ENCODE measurements around the gene PTCRA. TPM values are rescaled to one million over a fixed set of nuclear protein-coding genes. Genes with fewer than 3 reads are reported as not detected.
"Not testable (repeated sequence)": the region's sequence is repeated elsewhere in the genome, so short reads cannot be mapped to it uniquely, and the experiment has no call there.

Gene PTCRA, protein sequence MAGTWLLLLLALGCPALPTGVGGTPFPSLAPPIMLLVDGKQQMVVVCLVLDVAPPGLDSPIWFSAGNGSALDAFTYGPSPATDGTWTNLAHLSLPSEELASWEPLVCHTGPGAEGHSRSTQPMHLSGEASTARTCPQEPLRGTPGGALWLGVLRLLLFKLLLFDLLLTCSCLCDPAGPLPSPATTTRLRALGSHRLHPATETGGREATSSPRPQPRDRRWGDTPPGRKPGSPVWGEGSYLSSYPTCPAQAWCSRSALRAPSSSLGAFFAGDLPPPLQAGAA
- not detected for total RNA-seq
- long read RNA-seq: 0 reads

DNA sequence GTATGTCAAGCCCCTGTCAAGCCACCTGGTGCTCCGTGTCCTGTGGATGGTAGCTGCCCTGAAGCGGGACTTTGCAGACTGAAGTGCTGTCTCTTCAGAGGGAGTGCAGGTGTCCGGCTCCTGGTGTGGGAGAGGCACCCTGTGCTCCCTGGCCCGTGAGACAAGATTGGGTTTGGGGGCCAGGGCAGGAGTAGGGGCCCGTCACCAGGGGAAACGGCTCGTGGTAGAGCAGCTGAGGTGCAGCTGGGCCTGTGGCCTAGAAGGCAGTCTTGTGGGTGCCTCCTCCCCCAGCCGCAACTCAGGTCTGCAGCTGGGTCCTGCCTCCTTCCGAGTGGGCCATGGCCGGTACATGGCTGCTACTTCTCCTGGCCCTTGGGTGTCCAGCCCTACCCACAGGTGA, at the start of gene PTCRA:
TSS of gene PTCRA (plus strand) at position 322 of the 400 bp plus-strand sequence. CDS start at position 339, 17 bp downstream.
- intact Hi-C loops (cut with DNase I): no loop called here
- no peak for DNase-seq (ENCODE audit: low spot score)

DNA sequence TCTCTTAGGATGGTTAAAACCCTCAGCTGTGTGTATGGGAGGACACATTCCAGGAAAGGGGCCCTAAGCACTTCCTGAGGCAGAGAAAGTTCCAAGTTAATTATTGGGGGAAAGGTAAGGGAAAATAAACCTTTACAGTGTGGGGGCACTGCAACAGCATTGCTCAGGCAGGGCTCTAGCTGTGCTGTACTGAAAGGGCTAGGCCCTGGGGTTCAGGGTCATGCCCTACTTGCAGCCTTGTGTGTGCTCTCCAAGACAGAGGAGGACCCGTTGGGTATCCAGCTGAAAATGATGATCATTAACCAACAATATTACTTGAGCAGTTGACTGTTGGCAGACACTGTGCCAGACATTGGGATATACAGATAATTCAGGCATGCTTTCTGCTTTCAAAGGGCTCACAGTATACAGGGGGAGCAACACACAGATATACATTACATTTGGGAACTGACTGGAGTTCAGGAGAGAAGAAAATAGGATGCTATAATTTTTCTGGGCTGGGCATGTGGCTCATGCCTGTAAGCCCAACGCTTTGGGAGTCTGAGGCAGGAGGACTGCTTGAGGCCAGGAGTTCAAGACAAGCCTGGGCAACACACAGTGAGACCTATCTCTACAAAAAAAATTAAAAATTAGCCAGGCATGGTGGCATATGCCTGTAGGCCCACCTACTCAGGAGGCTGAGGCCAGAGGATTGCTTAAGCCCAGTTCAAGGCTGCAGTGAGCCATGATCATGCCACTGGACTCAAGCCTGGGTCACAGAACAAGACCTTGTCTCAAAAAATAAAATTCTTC, 45.5 kb upstream of the PTCRA start:
- intact Hi-C loops (cut with DNase I): no loop called here
- no peak for DNase-seq (ENCODE audit: low spot score)

DNA sequence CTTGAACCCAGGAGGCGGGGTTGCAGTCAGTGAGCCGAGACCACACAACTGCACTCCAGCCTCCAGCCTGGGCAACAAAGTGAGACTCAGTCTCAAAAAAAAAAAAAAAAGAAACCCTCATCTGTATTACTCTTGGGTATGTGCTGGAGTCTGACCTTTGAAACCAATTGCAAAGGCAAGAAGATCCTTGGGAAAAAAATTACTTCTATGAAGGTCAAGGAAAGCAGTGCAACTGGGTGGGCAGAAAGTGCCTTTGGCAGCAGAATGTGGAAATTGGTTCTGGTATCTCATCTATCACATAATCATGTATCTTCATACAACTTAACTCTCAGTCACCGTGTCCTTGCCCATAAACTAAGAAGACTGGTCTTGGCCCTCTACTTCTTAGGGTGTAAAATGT, 44.1 kb upstream of the PTCRA start:
- no peak for DNase-seq (ENCODE audit: low spot score)
- intact Hi-C loops (cut with DNase I): no loop called here

DNA sequence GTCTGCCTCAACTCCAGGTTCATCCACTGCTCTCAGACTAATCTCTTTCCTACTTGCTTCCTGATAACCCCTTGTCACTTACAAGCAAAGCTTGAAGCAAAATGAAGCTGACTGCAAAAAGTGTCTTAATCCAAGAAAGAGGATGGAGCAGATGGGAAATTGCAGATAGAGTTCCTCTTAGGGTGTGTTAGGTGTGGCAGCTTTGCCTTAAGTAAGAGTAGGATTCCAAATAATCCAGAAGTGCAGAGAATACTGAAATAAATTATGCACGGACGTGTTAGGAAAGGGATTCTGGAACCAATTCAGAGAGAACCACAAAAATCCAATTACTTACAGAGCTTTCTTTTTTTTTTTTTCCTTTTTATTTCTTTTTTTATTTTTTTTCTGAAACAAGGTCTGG, 42.5 kb upstream of the PTCRA start:
- intact Hi-C loops (cut with DNase I): no loop called here

DNA sequence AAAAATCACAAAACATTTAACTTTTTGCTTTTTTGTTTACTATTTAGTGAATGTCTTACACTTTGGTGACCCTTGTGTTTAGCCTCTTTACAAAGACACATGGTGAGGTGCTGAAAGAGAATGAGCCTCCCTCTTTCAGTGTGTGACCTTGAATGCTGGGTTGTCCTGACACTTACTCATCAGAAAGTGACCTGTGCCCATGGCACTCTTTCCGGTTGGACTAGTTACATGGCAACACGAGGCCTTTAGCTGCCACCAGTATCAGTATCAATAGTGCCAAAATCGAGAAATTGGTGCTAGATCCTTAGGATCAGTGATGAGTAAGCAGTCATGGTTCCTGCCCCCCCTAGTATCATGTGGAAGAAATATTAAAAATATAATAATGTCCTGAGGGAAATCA, 38.2 kb upstream of the PTCRA start:
- no peak for DNase-seq (ENCODE audit: low spot score)
- intact Hi-C loops (cut with DNase I): loop anchor here (2.0 to 5.0 kb wide), 4 partner anchors 95 to 217 kb away; partner anchors contain the start of genes BICRAL and TBCC

More for the DNA sequence above, 42.5 kb upstream of the PTCRA start:
- DNase-seq (ENCODE audit: low spot score): no peak

DNA sequence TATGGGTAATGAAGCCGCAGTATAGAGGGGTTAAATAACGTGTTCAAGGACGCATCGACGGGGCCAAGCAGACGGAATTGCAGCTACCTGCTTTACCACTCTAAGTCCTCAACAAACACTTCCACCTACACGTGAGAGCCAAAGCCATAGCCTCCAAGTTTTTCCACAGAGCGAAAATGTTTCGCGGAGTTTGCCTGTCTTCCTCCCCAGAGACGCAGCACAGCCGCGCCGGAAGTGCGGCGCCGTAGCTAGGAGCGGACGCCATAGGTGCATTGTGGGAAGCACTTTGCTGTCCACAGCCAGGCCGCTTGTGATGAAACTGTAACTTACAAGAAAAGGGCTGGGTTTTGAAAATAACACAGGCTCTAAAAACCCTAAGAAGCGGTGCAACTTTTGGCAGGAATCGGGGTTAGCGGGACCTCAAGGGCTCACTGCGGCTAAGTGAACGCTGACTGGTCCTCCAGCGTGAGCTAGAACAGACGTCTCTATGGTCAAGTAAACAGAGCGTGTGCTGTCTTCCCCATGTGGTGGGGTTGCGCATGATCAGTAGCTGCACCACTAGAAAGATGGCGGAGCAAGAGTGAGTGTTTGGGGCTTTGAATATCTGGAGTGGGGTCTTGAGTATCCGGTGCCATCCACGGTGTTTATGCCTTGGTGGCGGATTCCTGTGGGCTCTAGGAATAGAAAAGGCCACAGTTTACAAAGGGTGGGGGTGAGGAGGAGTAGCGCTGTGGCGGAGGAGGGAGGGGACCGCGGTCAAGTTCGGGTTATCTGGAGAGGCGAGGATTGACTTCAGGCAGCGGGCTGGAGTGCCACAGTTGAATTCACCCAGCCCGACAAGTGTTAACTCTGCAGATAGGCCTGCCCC, 36.2 kb upstream of the PTCRA start, which contains the start of gene RPL7L1:
TSS of gene RPL7L1 (plus strand) at position 245 of the 868 bp plus-strand sequence. CDS start at position 540, 295 bp downstream.
- DNase-seq (ENCODE audit: low spot score): peak; percentile 93
- intact Hi-C loops (cut with DNase I): loop anchor here (1.0 to 5.0 kb wide), 5 partner anchors 11 to 219 kb away; partner anchors contain the start of genes BICRAL and TBCC

DNA sequence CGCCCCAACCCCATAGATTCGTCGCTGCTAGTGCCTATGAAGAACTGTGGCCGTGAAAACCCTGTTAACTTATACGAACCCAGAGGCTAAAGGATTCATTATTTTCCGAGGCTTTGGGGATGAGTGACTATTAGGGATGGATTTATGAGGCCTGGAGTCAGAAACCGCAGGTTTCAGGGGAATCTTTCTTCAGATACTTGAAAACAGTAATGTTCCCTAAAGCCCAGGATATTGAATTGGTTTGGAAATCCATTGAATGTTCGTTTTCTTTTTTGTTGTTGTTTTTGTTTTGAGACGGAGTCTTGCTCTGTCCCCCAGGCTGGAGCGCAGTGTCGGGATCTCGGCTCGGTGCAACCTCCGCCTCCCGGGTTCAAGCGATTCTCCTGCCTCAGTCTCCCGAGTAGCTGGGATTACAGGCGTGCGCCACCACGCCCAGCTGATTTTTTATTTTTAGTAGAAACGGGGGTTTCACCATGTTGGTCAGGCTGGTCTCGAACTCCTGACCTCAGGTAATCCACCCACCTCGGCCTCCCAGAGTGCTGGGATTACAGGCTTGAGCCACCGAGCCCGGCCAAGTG, 35.5 kb upstream of the PTCRA start:
- DNase-seq (ENCODE audit: low spot score); intact Hi-C loops (cut with DNase I): not testable (repeated sequence)

DNA sequence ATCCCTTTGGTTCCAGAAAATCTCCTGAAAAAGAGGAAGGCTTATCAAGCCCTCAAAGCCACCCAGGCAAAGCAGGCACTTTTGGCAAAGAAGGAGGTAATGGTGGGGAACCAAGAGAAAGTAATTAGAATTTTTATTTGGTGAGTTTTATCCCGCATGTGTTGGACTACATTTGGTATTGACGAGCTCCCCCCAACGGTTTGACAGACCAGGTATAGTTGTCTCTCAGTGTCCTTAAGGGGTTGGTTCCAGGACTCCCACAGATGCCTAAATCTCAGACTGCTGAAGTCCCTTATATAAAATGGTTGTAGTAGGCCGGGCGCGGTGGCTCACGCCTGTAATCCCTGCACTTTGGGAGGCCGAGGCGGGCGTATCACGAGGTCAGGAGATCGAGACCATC, 35.0 kb upstream of the PTCRA start:
- DNase-seq (ENCODE audit: low spot score); intact Hi-C loops (cut with DNase I): not testable (repeated sequence)

DNA sequence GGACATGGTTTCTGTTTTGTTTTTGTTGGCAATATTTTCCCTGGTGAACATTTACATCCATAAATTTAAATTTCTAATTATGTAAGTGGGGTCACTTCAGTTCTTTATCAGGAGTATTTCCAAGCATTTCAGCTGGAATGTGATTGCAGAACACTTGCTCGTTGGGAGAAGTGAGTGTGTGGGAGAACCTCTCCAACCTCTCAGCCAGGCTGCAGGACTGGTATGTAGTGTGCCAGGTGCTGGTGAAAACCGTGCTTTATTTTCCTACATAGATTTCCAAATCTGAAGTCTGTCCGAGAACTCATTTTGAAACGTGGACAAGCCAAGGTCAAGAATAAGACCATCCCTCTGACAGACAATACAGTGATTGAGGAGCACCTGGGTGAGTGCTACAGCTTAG, 30.2 kb upstream of the PTCRA start:
- intact Hi-C loops (cut with DNase I): no loop called here
- no peak for DNase-seq (ENCODE audit: low spot score)

DNA sequence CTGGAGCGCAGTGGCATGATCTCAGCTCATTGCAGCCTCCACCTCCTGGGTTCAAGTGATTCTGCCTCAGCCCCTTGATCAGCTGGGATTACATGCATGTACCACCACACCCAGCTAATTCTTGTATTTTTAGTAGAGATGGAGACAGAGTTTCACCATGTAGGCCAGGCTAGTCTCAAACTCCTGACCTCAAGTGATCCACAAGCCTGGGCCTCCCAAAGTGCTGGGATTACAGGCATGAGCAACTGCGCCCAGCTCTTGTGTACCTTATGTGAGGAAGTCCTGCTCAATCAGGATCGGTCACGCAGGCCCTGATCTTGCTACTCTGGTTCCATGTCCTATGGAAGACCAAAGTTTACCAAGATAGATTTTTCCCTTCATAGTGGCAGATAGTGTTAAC, 27.7 kb upstream of the PTCRA start:
- intact Hi-C loops (cut with DNase I); DNase-seq (ENCODE audit: low spot score): not testable (repeated sequence)

DNA sequence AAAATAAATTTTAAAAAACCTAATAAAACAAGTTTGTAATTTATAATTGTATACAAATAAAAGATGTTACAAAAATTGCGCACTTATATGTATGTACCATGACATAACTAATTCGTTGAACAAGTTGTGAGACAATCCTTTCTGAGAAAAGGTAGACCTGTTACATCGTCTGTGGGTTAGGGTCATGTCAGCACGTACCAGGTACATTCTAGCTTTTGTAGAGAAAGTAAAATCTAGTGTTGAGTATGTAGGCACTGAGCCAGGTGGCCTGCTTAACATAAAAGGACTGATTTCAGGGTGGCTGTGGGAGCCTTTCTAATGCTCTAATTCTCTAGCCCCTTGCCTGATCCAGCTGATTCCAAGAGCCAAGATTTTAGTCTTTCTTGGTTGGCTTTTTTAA, 26.0 kb upstream of the PTCRA start:
- no peak for DNase-seq (ENCODE audit: low spot score)
- intact Hi-C loops (cut with DNase I): loop anchor here (1.0 to 5.0 kb wide), 2 partner anchors 11 to 143 kb away; partner anchors contain the start of genes RPL7L1 and TBCC

DNA sequence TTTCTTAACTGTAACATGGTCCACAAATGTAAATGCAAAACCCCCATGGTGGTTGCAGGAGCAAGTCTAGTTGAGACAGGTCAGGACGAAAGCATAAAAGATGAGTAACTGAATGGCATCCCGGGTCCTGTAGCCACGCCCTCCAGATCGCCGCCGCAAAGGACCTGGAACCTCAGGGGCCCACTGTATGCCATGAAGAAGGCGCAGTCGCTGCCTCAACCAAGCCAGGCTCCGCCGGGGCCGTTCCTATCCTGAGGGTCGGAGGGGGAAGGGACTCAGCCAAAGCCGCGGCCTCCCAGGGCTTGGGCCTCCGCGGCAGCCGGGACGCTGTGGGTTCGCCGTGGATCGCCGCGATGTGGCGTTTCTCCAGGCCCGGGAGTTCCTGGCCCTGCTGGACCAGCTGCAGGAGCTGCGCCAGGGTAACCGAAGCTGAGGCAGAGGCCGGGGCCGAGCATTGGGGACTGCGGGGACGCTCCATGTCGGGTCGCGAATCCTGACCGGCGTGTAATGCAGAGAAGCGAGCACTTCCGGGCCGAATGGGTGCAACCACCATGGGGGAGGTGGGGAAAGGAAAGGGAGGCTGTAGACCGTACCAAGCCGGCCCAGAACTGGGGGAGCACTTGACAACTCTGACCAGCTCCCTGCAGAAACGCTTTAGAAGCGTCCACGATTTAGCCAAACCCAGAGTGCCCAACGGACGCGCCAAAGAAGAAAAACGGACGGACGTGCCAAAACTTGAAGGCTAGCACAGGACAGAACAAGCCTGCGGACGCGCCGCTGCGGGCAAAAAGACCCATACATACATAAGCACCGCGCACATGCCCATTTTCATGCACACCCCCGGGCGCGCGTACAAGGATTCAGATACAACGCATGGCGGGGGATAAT, 25.3 kb upstream of the PTCRA start:
- intact Hi-C loops (cut with DNase I): loop anchor here (1.0 to 5.0 kb wide), 2 partner anchors 11 to 143 kb away; partner anchors contain the start of genes RPL7L1 and TBCC
- DNase-seq (ENCODE audit: low spot score): peak; percentile 98

DNA sequence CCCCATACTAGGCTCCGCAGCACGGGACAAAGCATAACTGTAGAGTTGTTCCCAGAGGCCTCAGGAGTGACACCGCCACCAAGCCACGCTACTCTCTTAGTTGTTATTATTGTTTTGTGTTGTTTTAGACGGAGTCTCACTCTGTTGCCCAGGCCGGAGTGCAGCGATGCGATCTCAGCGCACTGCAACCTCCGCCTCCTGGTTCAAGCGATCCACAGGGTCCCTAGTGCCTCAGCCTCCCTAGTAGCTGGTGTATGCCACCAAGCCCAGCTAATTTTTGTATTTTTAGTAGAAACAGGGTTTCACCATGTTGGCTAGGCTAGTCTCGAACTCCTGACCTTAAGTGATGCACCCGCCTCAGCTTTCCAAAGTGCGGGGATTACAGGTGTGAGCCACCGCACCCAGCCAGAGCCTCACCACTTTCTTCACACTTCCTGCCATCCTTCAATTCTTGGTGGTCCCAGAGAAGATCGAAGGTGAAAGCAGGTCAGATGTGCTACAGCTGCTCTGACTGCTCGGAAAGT, 24.6 kb upstream of the PTCRA start:
- intact Hi-C loops (cut with DNase I): loop anchor here (5.0 kb wide), 1 partner anchor 144 kb away; the partner anchor contains the start of gene TBCC
- no peak for DNase-seq (ENCODE audit: low spot score)

DNA sequence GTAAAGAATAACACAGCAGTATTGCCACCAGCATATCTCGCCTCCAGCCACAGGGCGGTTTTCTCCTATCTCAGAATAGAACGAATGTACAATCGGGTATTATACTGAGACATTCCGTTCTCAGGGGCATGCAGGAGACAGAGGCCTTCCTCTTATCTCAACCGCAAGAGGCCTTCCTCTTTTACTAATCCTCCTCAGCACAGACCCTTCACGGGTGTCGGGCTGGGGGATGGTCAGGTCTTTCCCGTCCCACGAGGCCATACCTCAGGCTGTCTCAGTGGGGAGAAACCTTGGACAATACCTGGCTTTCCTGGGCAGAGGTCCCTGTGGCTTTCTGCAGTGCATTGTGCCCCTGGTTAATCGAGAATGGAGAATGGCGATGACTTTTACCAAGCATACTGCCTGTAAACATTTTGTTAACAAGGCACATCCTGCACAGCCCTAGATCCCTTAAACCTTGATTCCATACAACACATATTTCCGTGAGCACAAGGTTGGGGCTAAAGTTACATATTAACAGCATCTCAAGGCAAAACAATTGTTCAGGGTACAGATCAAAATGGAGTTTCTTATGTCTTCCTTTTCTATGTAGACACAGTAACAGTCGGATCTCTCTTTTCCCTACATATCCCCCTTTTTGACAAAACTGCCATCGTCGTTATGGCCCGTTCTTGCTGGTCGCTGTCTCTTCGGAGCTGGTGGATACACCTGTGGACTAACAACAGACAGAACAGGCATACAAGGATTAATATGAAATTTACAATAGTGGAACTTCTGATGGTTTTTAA, 21.6 kb upstream of the PTCRA start:
- not testable (repeated sequence) for DNase-seq (ENCODE audit: low spot score)
- intact Hi-C loops (cut with DNase I): loop anchor here (5.0 kb wide), 1 partner anchor 147 kb away; the partner anchor contains the start of gene TBCC

DNA sequence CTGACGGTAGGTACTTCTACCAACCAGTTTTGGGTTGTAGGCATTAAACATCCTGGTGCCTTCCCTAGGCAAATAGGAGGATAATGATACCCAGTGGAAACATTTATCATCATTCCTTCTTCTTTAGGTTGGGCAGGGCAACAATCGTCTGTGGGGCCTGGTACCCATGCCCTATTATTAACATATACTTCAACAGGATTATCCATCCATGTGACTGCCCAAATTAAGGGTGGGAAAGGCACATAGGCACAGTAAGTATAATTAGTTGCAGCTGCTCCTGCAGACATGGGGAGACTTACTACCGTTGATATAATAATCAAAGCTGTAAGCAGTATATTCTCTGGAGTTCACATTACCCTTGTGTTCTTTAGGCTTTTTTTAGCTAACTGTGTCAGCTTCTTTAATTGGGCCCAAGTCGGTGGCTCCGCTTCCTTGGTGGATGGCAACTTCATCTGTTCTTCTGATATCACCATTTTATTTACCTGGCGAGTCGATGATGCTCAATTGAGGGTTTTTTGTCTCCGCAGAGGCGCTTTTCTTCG, 19.6 kb upstream of the PTCRA start:
- no peak for DNase-seq (ENCODE audit: low spot score)
- intact Hi-C loops (cut with DNase I): no loop called here

DNA sequence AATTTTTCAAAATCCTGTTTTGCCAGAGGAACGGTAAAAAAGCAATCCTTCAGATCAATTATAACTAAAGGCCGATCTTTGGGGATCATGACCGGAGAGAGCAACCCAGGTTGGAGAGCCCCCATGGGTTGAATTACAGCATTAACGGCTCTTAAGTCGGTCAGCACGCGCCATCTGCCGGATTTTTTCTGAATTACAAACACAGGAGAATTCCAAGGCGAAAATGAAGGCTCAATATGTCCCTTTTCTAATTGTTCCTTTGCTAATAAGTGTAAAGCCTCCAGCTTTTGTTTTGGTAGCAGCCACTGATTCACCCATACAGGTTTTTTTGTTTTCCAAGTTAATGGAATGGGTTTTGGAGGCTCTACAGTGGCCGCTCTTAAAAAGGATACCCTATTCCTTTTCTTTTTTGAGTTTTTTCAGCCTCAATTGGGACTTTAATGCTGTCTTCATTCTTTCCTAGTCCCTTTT, 16.9 kb upstream of the PTCRA start:
- intact Hi-C loops (cut with DNase I): no loop called here

More for the DNA sequence above, 16.9 kb upstream of the PTCRA start:
- DNase-seq (ENCODE audit: low spot score): no peak

Measured in cardiac septum (tissue), 1 donor.